OCI-LY7 (cell line): ENCODE results near the gene CNTN5. TPM values are rescaled to one million over a fixed set of nuclear protein-coding genes. Genes with fewer than 3 reads are reported as not detected.

Experiments
- BruUV-seq: library from RNA; stranded (reverse); fragments of 400-500 nt; replicated peaks from 2 replicates; lab custom pipeline; 2021; lab: Mats Ljungman, UMichigan
- CTCF ChIA-PET: fragments of 300-600 bp; sonication (Branson Sonifier 250); formaldehyde crosslinking; loops from one replicate; lab custom pipeline; 2022; ENCODE audit warnings: antibody characterized with exemption; ENCODE audit not compliant: unreplicated experiment; lab: Charles Lee
- POLR2A ChIA-PET: fragments of 300-600 bp; sonication (Branson Sonifier 250); formaldehyde crosslinking; loops from one replicate; lab custom pipeline; 2022; ENCODE audit warnings: antibody characterized with exemption; lab: Charles Lee
- DNase-seq: peaks from one replicate; pipeline ENCODE4 v3.0.0-alpha.2; 2015; ENCODE audit warnings: low spot score
- H2AFZ ChIP-seq: fragments of 200-600 bp; sonication (generic), shearing (Covaris generic); 2 replicates; pipeline ENCODE4 v1.6.1; 2014; ENCODE audit warnings: mild to moderate bottlenecking, antibody characterized with exemption, low read length, moderate library complexity
- H3K27ac ChIP-seq: fragments of 200-600 bp; sonication (generic); 2 replicates; pipeline ENCODE4 v1.5.1; 2014; ENCODE audit warnings: mixed run types, low read depth, mild to moderate bottlenecking, moderate library complexity, low read length, inconsistent platforms; ENCODE audit not compliant: poor library complexity, severe bottlenecking
- H3K36me3 ChIP-seq: fragments of 200-600 bp; sonication (generic); 2 replicates; pipeline ENCODE4 v1.6.1; 2014; ENCODE audit warnings: mild to moderate bottlenecking, antibody characterized with exemption, low read length, moderate library complexity, mixed read lengths; ENCODE audit not compliant: insufficient read depth
- H3K4me1 ChIP-seq: fragments of 200-600 bp; sonication (generic); 2 replicates; pipeline ENCODE4 v1.5.1; 2014; ENCODE audit warnings: mild to moderate bottlenecking, low read length; ENCODE audit not compliant: insufficient read depth, poor library complexity, severe bottlenecking
- H3K4me2 ChIP-seq: fragments of 200-600 bp; sonication (generic); 2 replicates; pipeline ENCODE4 v1.6.1; 2014; ENCODE audit warnings: mild to moderate bottlenecking, low read length
- H3K4me3 ChIP-seq: fragments of 200-600 bp; sonication (generic); 2 replicates; pipeline ENCODE4 v1.5.1; 2014; ENCODE audit warnings: mild to moderate bottlenecking, low read depth, low read length; ENCODE audit not compliant: poor library complexity, severe bottlenecking
- H3K79me2 ChIP-seq: fragments of 200-600 bp; sonication (generic); 2 replicates; pipeline ENCODE4 v1.6.1; 2016; ENCODE audit warnings: low read depth, mild to moderate bottlenecking, low read length, moderate library complexity, mixed read lengths; ENCODE audit not compliant: insufficient read depth
- H3K9me2 ChIP-seq: fragments of 200-600 bp; sonication (generic); 2 replicates; pipeline ENCODE4 v1.6.1; 2016; ENCODE audit warnings: mild to moderate bottlenecking, low read length, mixed read lengths; ENCODE audit not compliant: insufficient read depth
- H3K9me3 ChIP-seq: fragments of 200-600 bp; sonication (generic); 2 replicates; pipeline ENCODE4 v1.6.1; 2014; ENCODE audit warnings: mild to moderate bottlenecking, mixed run types, low read length, mixed read lengths
- H4K20me1 ChIP-seq: fragments of 200-600 bp; sonication (generic); 2 replicates; pipeline ENCODE4 v1.6.1; 2014; ENCODE audit warnings: mild to moderate bottlenecking, antibody characterized with exemption, low read length, moderate library complexity, mixed read lengths; ENCODE audit not compliant: insufficient read depth
- EZH2phosphoT487 ChIP-seq: fragments of 200-600 bp; sonication (generic); IDR thresholded peaks from 2 replicates; pipeline ENCODE4 v1.6.1; 2018; ENCODE audit warnings: low read depth, borderline replicate concordance, mild to moderate bottlenecking, mixed run types, antibody characterized with exemption, low read length, moderate library complexity, mixed read lengths
- intact Hi-C: fragments of 100-400 bp; cut with micrococcal nuclease; formaldehyde crosslinking; loops from one replicate; pipeline ENCODE4 v1.10.0; 2022; ENCODE audit not compliant: unreplicated experiment
- total RNA-seq, 2 experiments: library from RNA; depleted of rRNA in 1 of 2; stranded (reverse); fragments of >200 nt in 1 of 2; shearing (Covaris generic) in 1 of 2; gene quantifications; 2 replicates each; pipeline ENCODE4 v1.2.3, GENCODE V29; 2014 to 2022
- TF ChIP-seq, protein P1 (sequence below): fragments of 200-600 bp; sonication (generic); conservative IDR thresholded peaks from 2 replicates; pipeline ENCODE4 v1.5.1; 2014; ENCODE audit warnings: mild to moderate bottlenecking, antibody characterized with exemption, low read length, moderate library complexity, mixed read lengths

Gene CNTN5
- total RNA-seq, 2 experiments from 2014 or later: not detected

DNA sequence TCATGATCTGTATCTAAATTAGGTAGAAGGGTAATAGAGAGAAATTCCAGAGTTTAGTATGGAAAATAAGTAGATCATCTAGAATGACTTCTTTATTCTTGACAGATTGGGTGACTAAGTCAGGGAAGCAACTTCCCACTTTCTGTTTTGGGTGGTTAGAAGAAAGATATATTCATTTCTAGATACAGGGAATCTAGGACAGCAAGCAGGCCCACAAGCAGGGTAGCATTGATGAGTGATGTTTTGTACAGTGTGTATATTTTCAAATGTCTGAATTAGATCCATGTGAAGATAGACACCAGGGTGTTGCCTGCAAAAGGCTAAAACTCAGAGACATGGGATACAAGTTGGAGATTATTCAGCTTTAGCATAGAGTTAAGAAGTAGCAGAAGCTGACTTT is 674.4 kb downstream of the CNTN5 start:
- Histone ChIP-seq H2AFZ (no peak overlapping the region), H3K4me2 (no peak overlapping the region), H3K4me1 (no peaks in the 10 kb centered on the region), H3K9me3 (no peaks in the 10 kb centered on the region), H3K36me3 (no peaks in the 10 kb centered on the region), H3K79me2 (no peaks in the 10 kb centered on the region), H3K9me2 (no peaks in the 10 kb centered on the region), H3K27ac (no peak overlapping the region), H3K4me3 (no peak overlapping the region), H4K20me1 (no peaks in the 10 kb centered on the region)
- BruUV-seq: no TSS peak
- no peak for DNase-seq
- ChIA-PET POLR2A (no interaction called here), CTCF (no interaction called here)
- intact Hi-C loops: no loop called here
- no peak for TF ChIP-seq EZH2phosphoT487
- TF ChIP-seq, protein P1, sequence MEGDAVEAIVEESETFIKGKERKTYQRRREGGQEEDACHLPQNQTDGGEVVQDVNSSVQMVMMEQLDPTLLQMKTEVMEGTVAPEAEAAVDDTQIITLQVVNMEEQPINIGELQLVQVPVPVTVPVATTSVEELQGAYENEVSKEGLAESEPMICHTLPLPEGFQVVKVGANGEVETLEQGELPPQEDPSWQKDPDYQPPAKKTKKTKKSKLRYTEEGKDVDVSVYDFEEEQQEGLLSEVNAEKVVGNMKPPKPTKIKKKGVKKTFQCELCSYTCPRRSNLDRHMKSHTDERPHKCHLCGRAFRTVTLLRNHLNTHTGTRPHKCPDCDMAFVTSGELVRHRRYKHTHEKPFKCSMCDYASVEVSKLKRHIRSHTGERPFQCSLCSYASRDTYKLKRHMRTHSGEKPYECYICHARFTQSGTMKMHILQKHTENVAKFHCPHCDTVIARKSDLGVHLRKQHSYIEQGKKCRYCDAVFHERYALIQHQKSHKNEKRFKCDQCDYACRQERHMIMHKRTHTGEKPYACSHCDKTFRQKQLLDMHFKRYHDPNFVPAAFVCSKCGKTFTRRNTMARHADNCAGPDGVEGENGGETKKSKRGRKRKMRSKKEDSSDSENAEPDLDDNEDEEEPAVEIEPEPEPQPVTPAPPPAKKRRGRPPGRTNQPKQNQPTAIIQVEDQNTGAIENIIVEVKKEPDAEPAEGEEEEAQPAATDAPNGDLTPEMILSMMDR: no peak

DNA sequence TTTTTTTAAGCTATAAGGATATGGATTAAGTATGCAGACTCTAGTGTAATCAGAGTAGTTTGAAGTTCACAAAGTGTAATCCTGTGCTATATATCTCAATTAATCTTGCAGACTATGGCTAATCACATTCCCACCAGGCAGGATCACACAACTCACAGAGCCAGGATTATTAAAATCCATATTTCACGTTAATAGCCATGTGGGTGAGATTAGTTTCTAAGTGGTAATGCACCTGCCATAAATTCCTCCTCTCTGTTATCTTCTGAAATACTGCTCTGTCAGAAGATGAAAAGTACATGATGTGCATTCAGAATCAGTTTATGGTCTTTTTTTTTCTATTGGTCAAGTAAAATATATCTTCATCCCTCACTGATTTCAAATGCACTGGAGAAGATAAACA is 686.1 kb downstream of the CNTN5 start:
- Histone ChIP-seq H2AFZ (no peak overlapping the region), H3K27ac (no peak overlapping the region), H3K4me2 (no peak overlapping the region), H3K9me3 (no peaks in the 10 kb centered on the region), H3K4me1 (no peaks in the 10 kb centered on the region), H3K4me3 (no peak overlapping the region), H3K79me2 (no peaks in the 10 kb centered on the region), H3K9me2 (no peaks in the 10 kb centered on the region), H4K20me1 (no peaks in the 10 kb centered on the region), H3K36me3 (no peaks in the 10 kb centered on the region)
- ChIA-PET CTCF (no interaction called here), POLR2A (interaction anchor here (0.6 to 0.7 kb wide), 3 partner anchors 26 to 1664 kb away, joined by 3 to 4 read pairs (median 3); no protein-coding TSS in a partner anchor)
- no TSS peak for BruUV-seq
- intact Hi-C loops: no loop called here
- no peak for TF ChIP-seq EZH2phosphoT487
- TF ChIP-seq, protein P1: no peak
- no peak for DNase-seq

DNA sequence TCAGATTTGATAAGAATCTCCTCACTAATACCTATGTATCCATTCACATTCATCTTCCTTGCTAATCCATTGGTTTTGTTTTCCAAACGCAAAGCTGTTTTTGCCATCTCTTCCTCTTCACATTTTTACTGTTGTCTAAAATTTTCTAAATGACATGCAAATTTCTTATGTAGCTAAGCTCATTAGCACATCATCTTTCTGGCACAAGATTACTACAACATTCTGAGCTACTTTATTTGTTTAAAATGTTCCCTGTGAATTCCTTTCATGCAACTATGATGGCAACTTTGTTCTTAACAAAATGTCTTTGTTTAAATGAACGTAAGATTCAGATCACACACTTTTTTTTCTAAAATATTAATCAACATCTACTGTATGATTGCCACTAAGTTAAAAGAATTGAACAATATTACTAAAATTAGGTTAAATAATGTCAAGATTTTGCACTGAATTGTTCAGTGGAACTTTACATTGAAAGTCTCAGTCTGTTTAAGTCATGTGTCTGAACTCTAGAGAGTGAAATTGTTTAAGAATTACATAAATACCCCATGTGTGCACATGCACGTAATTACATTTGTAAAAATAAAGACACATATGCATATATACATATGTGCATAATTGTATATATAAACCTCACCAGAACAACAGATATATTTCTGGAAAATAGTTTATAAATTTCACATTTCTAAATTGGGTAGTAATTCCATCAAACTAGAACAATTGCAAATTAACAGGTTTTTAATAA is 688.4 kb downstream of the CNTN5 start:
- CTCF ChIA-PET: no interaction called here
- intact Hi-C loops: no loop called here

More for the DNA sequence above, 688.4 kb downstream of the CNTN5 start:
- H3K4me2 ChIP-seq: no peak overlapping the region
- H2AFZ ChIP-seq: no peak overlapping the region
- H3K79me2 ChIP-seq: no peaks in the 10 kb centered on the region
- H3K4me1 ChIP-seq: no peaks in the 10 kb centered on the region
- BruUV-seq: no TSS peak
- H3K36me3 ChIP-seq: no peaks in the 10 kb centered on the region
- POLR2A ChIA-PET: no interaction called here
- no peak for DNase-seq
- TF ChIP-seq EZH2phosphoT487: no peak
- no peaks in the 10 kb centered on the region for H4K20me1 ChIP-seq
- no peak overlapping the region for H3K27ac ChIP-seq
- no peak overlapping the region for H3K4me3 ChIP-seq
- H3K9me2 ChIP-seq: no peaks in the 10 kb centered on the region
- no peaks in the 10 kb centered on the region for H3K9me3 ChIP-seq
